CD4-positive, alpha-beta T cell (primary cell): ENCODE measurements around the gene ANKS1B. TPM values are rescaled to one million over a fixed set of nuclear protein-coding genes. Genes with fewer than 3 reads are reported as not detected.

Experiments
- ATAC-seq: fragments of 200-7000 bp; cut with Tn5 transposase; one replicate; pipeline ENCODE4 v1.10.0; 2022; ENCODE audit warnings: mild to moderate bottlenecking; ENCODE audit not compliant: poor library complexity
- CTCF ChIA-PET: fragments of 350-600 bp; sonication (Branson Sonifier 250); formaldehyde crosslinking; loops from one replicate; lab custom pipeline; 2021; ENCODE audit warnings: antibody characterized with exemption, inconsistent platforms; lab: Charles Lee
- POLR2A ChIA-PET: fragments of 350-600 bp; sonication (Branson Sonifier 250); formaldehyde crosslinking; loops from one replicate; lab custom pipeline; 2021; ENCODE audit warnings: antibody characterized with exemption, inconsistent platforms; lab: Charles Lee
- DNase-seq, 14 experiments: peaks; one replicate each; pipeline ENCODE4 v3.0.0-alpha.2; 2013 to 2020; ENCODE audit warnings: mixed read lengths in 2 of 14
- H3K27ac ChIP-seq, 2 donors: one replicate each; pipeline versions ENCODE4 v1.5.1 to v1.7.0; 2013; ENCODE audit warnings: low read length in 2 of 2, low read depth in 1 of 2, mild to moderate bottlenecking in 1 of 2
- H3K27me3 ChIP-seq, 2 experiments: 1 replicate in 1 of 2; 2 replicates in 1 of 2; pipeline versions ENCODE4 v1.6.1 to v1.7.0; 2013; ENCODE audit warnings: low read length in 2 of 2, control low read depth in 1 of 2, mild to moderate bottlenecking in 1 of 2, moderate library complexity in 1 of 2; ENCODE audit not compliant: insufficient read depth in 2 of 2, control insufficient read depth in 1 of 2
- H3K36me3 ChIP-seq: one replicate; pipeline ENCODE4 v1.6.1; 2013; ENCODE audit warnings: low read length, control low read depth; ENCODE audit not compliant: insufficient read depth
- H3K4me1 ChIP-seq: one replicate; pipeline ENCODE4 v1.6.1; 2013; ENCODE audit warnings: low read length, control low read depth; ENCODE audit not compliant: insufficient read depth
- H3K4me3 ChIP-seq: one replicate; pipeline ENCODE4 v1.5.1; 2013; ENCODE audit warnings: mild to moderate bottlenecking, low read length, moderate library complexity
- H3K9me3 ChIP-seq, 2 experiments: 1 replicate in 1 of 2; 2 replicates in 1 of 2; pipeline versions ENCODE4 v1.6.1 to v1.7.0; 2013; ENCODE audit warnings: low read length in 2 of 2, mild to moderate bottlenecking in 2 of 2, control low read depth in 1 of 2, moderate library complexity in 1 of 2; ENCODE audit not compliant: control insufficient read depth in 1 of 2, insufficient read depth in 1 of 2
- H3K27ac Mint-ChIP-seq: one replicate; pipeline ENCODE4 v1.8.0; 2020; ENCODE audit warnings: mixed read lengths
- H3K27me3 Mint-ChIP-seq: one replicate; pipeline ENCODE4 v1.8.0; 2021; ENCODE audit warnings: mixed read lengths
- H3K36me3 Mint-ChIP-seq: one replicate; pipeline ENCODE4 v1.8.0; 2021; ENCODE audit warnings: low read depth, mixed read lengths
- H3K4me1 Mint-ChIP-seq: one replicate; pipeline ENCODE4 v1.8.0; 2021; ENCODE audit warnings: low read depth, mixed read lengths
- H3K4me3 Mint-ChIP-seq: one replicate; pipeline ENCODE4 v1.8.0; 2020; ENCODE audit warnings: mild to moderate bottlenecking, mixed read lengths
- H3K9me3 Mint-ChIP-seq: one replicate; pipeline ENCODE4 v1.8.0; 2020; ENCODE audit warnings: mixed read lengths
- CTCF ChIP-seq: fragments of 200-600 bp; IDR thresholded peaks from one replicate; pipeline ENCODE4 v1.8.0; 2022; ENCODE audit warnings: antibody characterized with exemption, mild to moderate bottlenecking
- intact Hi-C, 2 experiments: fragments of 100-400 bp; cut with DNase I in 1 of 2; cut with micrococcal nuclease in 1 of 2; formaldehyde crosslinking; loops; one replicate each; pipeline versions ENCODE4 v1.15.1 to v1.9.0; 2023 to 2025; cut with DNase I, micrococcal nuclease
- total RNA-seq, 174 experiments: library from RNA in 2 of 174; stranded (reverse) in 2 of 174; gene quantifications; one replicate each; pipeline ENCODE4 v1.2.3 and lab custom pipeline; 2021 to 2026

The ANKS1B gene
- total RNA-seq, 2 experiments from 2014 or later: 0.16 to 1.1 TPM

- Histone ChIP-seq H3K27ac (no peak overlapping the region), H3K4me3 (no peak overlapping the region), H3K9me3 (no peaks in the 10 kb centered on the region), H3K4me1 (no peaks in the 10 kb centered on the region), H3K36me3 (no peaks in the 10 kb centered on the region), H3K27me3 (no peaks in the 10 kb centered on the region)
- no peak overlapping the region for H3K4me3 Mint-ChIP-seq
- DNase-seq: no peak
- CTCF ChIA-PET: no interaction called here
- no peak for ATAC-seq
- H3K4me1 Mint-ChIP-seq: no peaks in the 10 kb centered on the region
- H3K27ac Mint-ChIP-seq: no peak overlapping the region
- TF ChIP-seq CTCF: no peak
- POLR2A ChIA-PET: no interaction called here
- H3K36me3 Mint-ChIP-seq: no peaks in the 10 kb centered on the region
- H3K27me3 Mint-ChIP-seq: no peaks in the 10 kb centered on the region
- intact Hi-C loops: no loop called here
- peaks cover 10% of the 10 kb centered on the region for H3K9me3 Mint-ChIP-seq
These were observed 284.7 kb downstream of the ANKS1B start for GRCh38 chr12:99700032-99700431.

GRCh38 chr12:99695050-99695449 is 289.7 kb downstream of the ANKS1B start:
- H3K9me3 ChIP-seq: no peaks in the 10 kb centered on the region
- no peak for TF ChIP-seq CTCF
- DNase-seq: no peak
- Mint-ChIP-seq H3K9me3 (peaks cover 3% of the 10 kb centered on the region), H3K27ac (no peak overlapping the region), H3K4me1 (no peaks in the 10 kb centered on the region), H3K27me3 (no peaks in the 10 kb centered on the region), H3K4me3 (no peak overlapping the region), H3K36me3 (no peaks in the 10 kb centered on the region)
- POLR2A ChIA-PET: no interaction called here
- CTCF ChIA-PET: no interaction called here
- H3K36me3 ChIP-seq: no peaks in the 10 kb centered on the region
- H3K27me3 ChIP-seq: no peaks in the 10 kb centered on the region
- H3K4me1 ChIP-seq: no peaks in the 10 kb centered on the region
- intact Hi-C loops: no loop called here
- H3K4me3 ChIP-seq: no peak overlapping the region
- H3K27ac ChIP-seq: no peak overlapping the region
- no peak for ATAC-seq

- no peaks in the 10 kb centered on the region for H3K36me3 ChIP-seq
- no peaks in the 10 kb centered on the region for H3K36me3 Mint-ChIP-seq
- H3K9me3 Mint-ChIP-seq: peaks cover 13% of the 10 kb centered on the region
- no peaks in the 10 kb centered on the region for H3K27me3 Mint-ChIP-seq
- no peak overlapping the region for H3K27ac ChIP-seq
- H3K4me1 Mint-ChIP-seq: no peaks in the 10 kb centered on the region
- H3K27me3 ChIP-seq: no peaks in the 10 kb centered on the region
- POLR2A ChIA-PET: no interaction called here
- no peak for DNase-seq
- peaks cover 0 to 6% of the 10 kb centered on the region in 2 experiments for H3K9me3 ChIP-seq
- H3K4me3 ChIP-seq: no peak overlapping the region
- H3K27ac Mint-ChIP-seq: no peak overlapping the region
- no peak overlapping the region for H3K4me3 Mint-ChIP-seq
- no peak for TF ChIP-seq CTCF
- CTCF ChIA-PET: no interaction called here
- intact Hi-C loops: no loop called here
- ATAC-seq: no peak
- H3K4me1 ChIP-seq: no peaks in the 10 kb centered on the region
These were observed 298.6 kb downstream of the ANKS1B start for GRCh38 chr12:99686142-99686541.
